A673 (cell line): ENCODE data around the gene CALM3. TPM values are rescaled to one million over a fixed set of nuclear protein-coding genes. Genes with fewer than 3 reads are reported as not detected.

Experiments
- BruUV-seq: library from RNA; stranded (reverse); fragments of 400-500 nt; replicated peaks from 2 replicates; lab custom pipeline; 2021; lab: Mats Ljungman, UMichigan
- CTCF ChIA-PET: fragments of 300-600 bp; sonication (Branson Sonifier 250); formaldehyde crosslinking; loops from one replicate; lab custom pipeline; 2022; ENCODE audit warnings: antibody characterized with exemption; lab: Charles Lee
- POLR2A ChIA-PET: fragments of 300-600 bp; sonication (Branson Sonifier 250); formaldehyde crosslinking; loops from one replicate; lab custom pipeline; 2022; ENCODE audit warnings: antibody characterized with exemption; ENCODE audit not compliant: low non-redundant PET; lab: Charles Lee
- DNase-seq: peaks from one replicate; pipeline ENCODE4 v3.0.0-alpha.2; 2015; ENCODE audit warnings: low spot score
- H3K27ac ChIP-seq: fragments of 200-600 bp; sonication (generic); 2 replicates; pipeline ENCODE4 v1.5.1; 2016; ENCODE audit warnings: mixed run types, low read depth, mild to moderate bottlenecking, mixed read lengths, antibody characterized with exemption, low read length; ENCODE audit not compliant: poor library complexity, severe bottlenecking
- H3K27me3 ChIP-seq: fragments of 200-600 bp; sonication (generic); replicated peaks from 2 replicates; pipeline ENCODE4 v1.6.1; 2017; ENCODE audit warnings: mixed run types, low read depth, mild to moderate bottlenecking, mixed read lengths, antibody characterized with exemption, low read length; ENCODE audit not compliant: insufficient read depth, poor library complexity
- H3K36me3 ChIP-seq: fragments of 200-600 bp; sonication (generic); 2 replicates; pipeline ENCODE4 v1.6.1; 2016; ENCODE audit warnings: mixed run types, mild to moderate bottlenecking, mixed read lengths, antibody characterized with exemption, low read length; ENCODE audit not compliant: insufficient read depth, poor library complexity, severe bottlenecking
- H3K4me1 ChIP-seq: fragments of 200-600 bp; sonication (generic); 2 replicates; pipeline ENCODE4 v1.6.1; 2017; ENCODE audit warnings: mixed run types, mild to moderate bottlenecking, mixed read lengths, antibody characterized with exemption, low read length; ENCODE audit not compliant: insufficient read depth, poor library complexity, severe bottlenecking
- H3K4me3 ChIP-seq: fragments of 200-600 bp; sonication (generic); 2 replicates; pipeline ENCODE4 v1.5.1; 2016; ENCODE audit warnings: low read depth, mixed run types, mild to moderate bottlenecking, mixed read lengths, low read length; ENCODE audit not compliant: poor library complexity, severe bottlenecking
- H3K9me3 ChIP-seq: fragments of 200-600 bp; sonication (generic); 2 replicates; pipeline ENCODE4 v1.6.1; 2016; ENCODE audit warnings: mixed run types, low read depth, mild to moderate bottlenecking, mixed read lengths, antibody characterized with exemption, low read length; ENCODE audit not compliant: poor library complexity, severe bottlenecking
- CTCF ChIP-seq: fragments of 300-800, 200-600 bp; sonication (generic); conservative IDR thresholded peaks from 2 replicates; pipeline ENCODE4 v1.5.1; 2017; ENCODE audit warnings: low read depth, mild to moderate bottlenecking, antibody characterized with exemption, low read length, moderate library complexity, mixed read lengths
- EZH2 ChIP-seq: fragments of 200-600 bp; sonication (generic); IDR thresholded peaks from 2 replicates; pipeline ENCODE4 v1.6.1; 2017; ENCODE audit warnings: borderline replicate concordance, low read depth, mild to moderate bottlenecking, mixed read lengths, antibody characterized with exemption, low read length; ENCODE audit not compliant: poor library complexity, severe bottlenecking
- intact Hi-C: fragments of 100-400 bp; cut with micrococcal nuclease; formaldehyde crosslinking; loops from one replicate; pipeline ENCODE4 v1.10.0; 2022; ENCODE audit not compliant: unreplicated experiment
- total RNA-seq: library from RNA; stranded (reverse); gene quantifications from 2 replicates; pipeline ENCODE4 v1.2.3, GENCODE V29; 2021

Gene CALM3
- total RNA-seq, 1 experiment from 2014 or later = 272 TPM

GRCh38 chr19:46608178-46608577 lies 7.0 kb downstream of the CALM3 start:
- Histone ChIP-seq H3K36me3 (peaks cover 51% of the 10 kb centered on the region), H3K27ac (no peak overlapping the region), H3K4me3 (no peak overlapping the region), H3K4me1 (peaks cover 2% of the 10 kb centered on the region), H3K27me3 (no peaks in the 10 kb centered on the region), H3K9me3 (no peaks in the 10 kb centered on the region)
- ChIA-PET POLR2A (no interaction called here), CTCF (no interaction called here)
- no peak for DNase-seq
- no TSS peak for BruUV-seq
- TF ChIP-seq CTCF = no peak
- TF ChIP-seq EZH2 = no peak
- intact Hi-C loops = no loop called here

GRCh38 chr19:46608581-46609345 lies 7.6 kb downstream of the CALM3 start:
- H3K4me1 ChIP-seq = no peaks in the 10 kb centered on the region
- no TSS peak for BruUV-seq
- no peak overlapping the region for H3K4me3 ChIP-seq
- ChIA-PET POLR2A (no interaction called here), CTCF (no interaction called here)
- H3K36me3 ChIP-seq = peaks cover 51% of the 10 kb centered on the region
- H3K9me3 ChIP-seq = no peaks in the 10 kb centered on the region
- intact Hi-C loops = no loop called here
- DNase-seq = no peak
- no peaks in the 10 kb centered on the region for H3K27me3 ChIP-seq
- H3K27ac ChIP-seq = no peak overlapping the region
- TF ChIP-seq CTCF = no peak
- TF ChIP-seq EZH2 = no peak

GRCh38 chr19:46609511-46610412 lies 8.6 kb downstream of the CALM3 start:
- H3K27ac ChIP-seq = no peak overlapping the region
- H3K27me3 ChIP-seq = no peaks in the 10 kb centered on the region
- DNase-seq = no peak
- no peaks in the 10 kb centered on the region for H3K4me1 ChIP-seq
- intact Hi-C loops = no loop called here
- no peak overlapping the region for H3K4me3 ChIP-seq
- H3K36me3 ChIP-seq = peaks cover 51% of the 10 kb centered on the region
- TSS peak; percentile 82 for BruUV-seq
- no peaks in the 10 kb centered on the region for H3K9me3 ChIP-seq
- ChIA-PET POLR2A (no interaction called here), CTCF (no interaction called here)
- TF ChIP-seq EZH2 (no peak), CTCF (no peak)
